HG03045 (cell line): Measurements from ENCODE around the gene PHC2.
"Not testable (repeated sequence)": the region's sequence is repeated elsewhere in the genome, so short reads cannot be mapped to it uniquely, and the experiment has no call there.

Source experiments
- ATAC-seq: cut with Tn5 transposase; IDR thresholded peaks from one replicate; pipeline ENCODE4 v1.9.1; 2021; ENCODE audit warnings: mild to moderate bottlenecking, moderate library complexity; ENCODE audit not compliant: unreplicated experiment

Gene PHC2

GRCh38 chr1:33297911-33298622, 132.8 kb downstream of the PHC2 start:
- no peak for ATAC-seq

- ATAC-seq = no peak
Measured at GRCh38 chr1:33296824-33297223, 134.1 kb downstream of the PHC2 start.

- no peak for ATAC-seq
Measured at GRCh38 chr1:33296082-33296458, 134.8 kb downstream of the PHC2 start.

- ATAC-seq = no peak
Measured at GRCh38 chr1:33295450-33296081, 135.3 kb downstream of the PHC2 start.

GRCh38 chr1:33295023-33295422, 135.9 kb downstream of the PHC2 start:
- ATAC-seq = no peak

GRCh38 chr1:33294071-33295010, 136.6 kb downstream of the PHC2 start:
- ATAC-seq = no peak

GRCh38 chr1:33292726-33293340, 138.1 kb downstream of the PHC2 start:
- ATAC-seq = no peak

- ATAC-seq = not testable (repeated sequence)
Measured at GRCh38 chr1:33290615-33291014, 140.3 kb downstream of the PHC2 start.

- no peak for ATAC-seq
Measured at GRCh38 chr1:33289858-33290154, 141.1 kb downstream of the PHC2 start.

GRCh38 chr1:33288976-33289857, 141.7 kb downstream of the PHC2 start:
- no peak for ATAC-seq

GRCh38 chr1:33287317-33287716, 143.6 kb downstream of the PHC2 start:
- ATAC-seq = no peak

- ATAC-seq = no peak
Measured at GRCh38 chr1:33286451-33287185, 144.3 kb downstream of the PHC2 start.

- no peak for ATAC-seq
Measured at GRCh38 chr1:33284049-33284448, 146.8 kb downstream of the PHC2 start.

GRCh38 chr1:33282791-33283190, 148.1 kb downstream of the PHC2 start:
- no peak for ATAC-seq

GRCh38 chr1:33281554-33282303, 149.2 kb downstream of the PHC2 start:
- no peak for ATAC-seq

- ATAC-seq = no peak
Measured at GRCh38 chr1:33280091-33280661, 150.7 kb downstream of the PHC2 start.

GRCh38 chr1:33277488-33278084, 153.3 kb downstream of the PHC2 start:
- ATAC-seq = no peak

- ATAC-seq = no peak
Measured at GRCh38 chr1:33276573-33277298, 154.2 kb downstream of the PHC2 start.
